ENCODE measurements around the gene CDHR3.

The CDHR3 gene

GRCh38 chr7:106057204-106057961, 94.3 kb downstream of the CDHR3 start:
- no peak for DNase-seq
- intact Hi-C loops (cut with DNase I): loop anchor here (2.0 to 5.0 kb wide), 2 partner anchors 55 to 95 kb away; partner anchors contain the start of gene SYPL1

DNA sequence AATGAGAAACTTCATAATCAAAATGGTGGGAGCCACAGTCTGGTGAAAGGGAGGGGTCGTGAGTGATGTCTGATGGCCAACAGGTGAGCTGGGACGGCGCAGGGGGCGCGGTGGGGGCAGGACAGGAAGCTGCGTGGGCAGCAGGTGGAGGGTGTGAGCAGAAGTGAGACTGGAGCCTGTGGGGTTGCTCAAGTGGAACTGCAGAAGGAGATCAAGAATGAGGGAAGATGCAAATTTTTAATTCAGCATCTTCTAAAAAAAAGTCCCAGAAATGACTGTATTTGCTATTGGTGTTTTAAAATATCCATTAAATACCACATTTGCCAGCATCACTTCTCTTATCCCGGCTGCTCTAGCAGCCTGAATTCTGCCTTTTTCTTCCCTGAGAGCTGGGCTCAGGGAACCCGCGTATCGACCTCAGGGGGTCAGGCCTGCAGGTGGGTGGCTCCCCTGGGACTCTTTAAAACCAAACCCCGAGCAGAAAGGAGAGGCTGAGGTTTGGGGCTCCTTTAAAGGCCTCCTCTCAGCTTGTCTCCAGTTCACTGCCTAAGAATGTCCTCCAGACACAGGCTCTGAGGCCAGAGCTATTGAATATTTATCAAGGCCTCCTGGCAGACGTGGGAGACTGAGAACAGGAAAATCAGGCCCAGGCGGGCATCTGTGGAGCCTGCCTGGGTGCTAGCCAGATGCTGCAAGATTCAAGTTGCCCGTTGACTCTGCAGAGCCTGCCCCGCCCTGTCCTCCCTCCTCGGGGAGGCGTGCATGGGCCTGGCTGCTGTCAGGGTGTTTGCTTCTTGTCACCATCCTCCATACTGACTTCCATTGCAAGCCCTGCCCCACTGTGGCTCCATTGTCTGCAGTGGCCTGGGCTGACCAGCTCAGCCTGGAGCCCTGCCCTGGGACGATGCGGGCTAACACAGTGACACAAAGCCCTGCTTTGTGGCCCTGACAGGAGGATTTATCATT, 95.2 kb downstream of the CDHR3 start:
- DNase-seq: peak; percentile 76 to 96 (median 92)
- intact Hi-C loops (cut with DNase I): loop anchor here (2.0 to 5.0 kb wide), 2 partner anchors 54 to 95 kb away; partner anchors contain the start of gene SYPL1

- no peak for DNase-seq
- intact Hi-C loops (cut with DNase I): loop anchor here (5.0 kb wide), 1 partner anchor 53 kb away; the partner anchor contains the start of gene SYPL1
Observed at GRCh38 chr7:106058928-106059324, 95.9 kb downstream of the CDHR3 start.

- DNase-seq: no peak
- intact Hi-C loops (cut with DNase I): loop anchor here (5.0 kb wide), 1 partner anchor 53 kb away; the partner anchor contains the start of gene SYPL1
Observed at GRCh38 chr7:106059556-106059955, 96.5 kb downstream of the CDHR3 start.

- no peak for DNase-seq
- intact Hi-C loops (cut with DNase I): no loop called here
Observed at GRCh38 chr7:106060394-106060920, 97.4 kb downstream of the CDHR3 start.

- intact Hi-C loops (cut with DNase I): no loop called here
- DNase-seq: no peak
Observed at GRCh38 chr7:106061301-106061979, 98.4 kb downstream of the CDHR3 start.

GRCh38 chr7:106062006-106062405, 98.9 kb downstream of the CDHR3 start:
- DNase-seq: no peak
- intact Hi-C loops (cut with DNase I): no loop called here

GRCh38 chr7:106062521-106062931, 99.5 kb downstream of the CDHR3 start:
- DNase-seq: no peak
- intact Hi-C loops (cut with DNase I): no loop called here

GRCh38 chr7:106063024-106063423, 100.0 kb downstream of the CDHR3 start:
- intact Hi-C loops (cut with DNase I): no loop called here
- no peak for DNase-seq

- intact Hi-C loops (cut with DNase I): no loop called here
- peak in 1 of 42 donors; percentile 26 for DNase-seq
Observed at GRCh38 chr7:106063692-106064091, 100.6 kb downstream of the CDHR3 start.

GRCh38 chr7:106064316-106064715, 101.3 kb downstream of the CDHR3 start:
- peak in 1 of 42 donors; percentile 43 for DNase-seq
- intact Hi-C loops (cut with DNase I): no loop called here

DNA sequence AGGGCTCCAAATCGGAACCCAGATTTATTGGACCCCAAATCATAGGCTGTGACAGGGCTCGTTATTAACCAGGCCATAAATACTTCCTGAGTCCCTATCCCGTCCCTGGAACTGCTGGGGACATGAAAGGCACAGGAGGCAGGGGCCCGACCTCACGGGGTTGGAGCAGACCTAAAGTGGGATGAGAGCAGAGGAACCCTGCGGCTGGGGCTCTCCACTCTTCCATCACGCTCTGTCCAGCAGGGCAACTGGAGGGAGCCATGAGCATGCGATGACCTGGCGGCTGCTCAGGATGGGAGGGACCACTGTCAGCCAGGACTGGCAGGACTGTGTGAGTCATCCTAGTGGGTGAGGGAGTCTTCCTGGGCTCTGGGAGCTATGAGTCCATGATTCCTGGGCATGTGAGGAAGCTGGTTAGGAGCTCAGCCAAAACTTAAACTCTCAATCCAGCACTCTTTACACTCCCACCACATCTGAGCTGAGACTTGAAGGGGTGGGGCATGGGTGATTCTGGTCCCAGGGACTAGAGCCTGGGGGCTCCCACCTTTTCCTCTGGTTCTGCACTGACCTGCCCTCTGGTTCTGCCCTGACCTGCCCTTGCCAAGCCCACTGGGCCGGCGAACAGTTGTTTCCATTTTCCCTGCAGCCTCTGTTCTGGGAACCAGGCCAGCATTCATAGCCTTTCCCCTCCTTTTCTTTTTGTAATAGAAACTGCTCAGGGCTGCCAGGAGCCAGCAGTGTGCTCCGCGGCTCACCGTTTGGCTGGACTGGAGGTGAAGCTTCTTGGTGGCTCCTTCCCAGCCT, 101.9 kb downstream of the CDHR3 start:
- peak; percentile 22 to 89 (median 74) for DNase-seq
- intact Hi-C loops (cut with DNase I): no loop called here

- peak in 2 of 42 donors; percentile 32 to 41 for DNase-seq
- intact Hi-C loops (cut with DNase I): no loop called here
Observed at GRCh38 chr7:106065575-106066500, 102.8 kb downstream of the CDHR3 start.

- intact Hi-C loops (cut with DNase I): no loop called here
- no peak for DNase-seq
Observed at GRCh38 chr7:106067678-106068077, 104.6 kb downstream of the CDHR3 start.

DNA sequence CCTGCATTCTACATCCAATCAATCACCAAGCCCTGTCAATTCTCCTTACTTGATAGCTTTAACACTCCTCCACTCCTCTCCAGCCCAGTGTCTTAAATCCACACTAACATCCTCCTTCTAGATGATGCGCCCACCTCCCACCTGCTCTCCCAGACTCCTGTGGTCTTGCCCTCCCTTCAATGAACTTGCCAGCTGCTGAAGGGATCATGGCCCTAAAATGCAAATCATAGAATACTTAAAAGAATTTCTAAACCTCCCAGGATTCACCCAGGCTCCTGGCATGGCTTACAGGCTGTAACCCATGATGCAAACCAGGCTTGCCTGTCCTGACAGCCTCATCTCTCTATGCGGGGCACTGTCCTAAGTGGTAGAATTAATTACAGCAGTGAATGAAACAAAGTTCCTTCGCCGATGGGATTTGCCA, 105.5 kb downstream of the CDHR3 start:
- intact Hi-C loops (cut with DNase I): no loop called here

DNA sequence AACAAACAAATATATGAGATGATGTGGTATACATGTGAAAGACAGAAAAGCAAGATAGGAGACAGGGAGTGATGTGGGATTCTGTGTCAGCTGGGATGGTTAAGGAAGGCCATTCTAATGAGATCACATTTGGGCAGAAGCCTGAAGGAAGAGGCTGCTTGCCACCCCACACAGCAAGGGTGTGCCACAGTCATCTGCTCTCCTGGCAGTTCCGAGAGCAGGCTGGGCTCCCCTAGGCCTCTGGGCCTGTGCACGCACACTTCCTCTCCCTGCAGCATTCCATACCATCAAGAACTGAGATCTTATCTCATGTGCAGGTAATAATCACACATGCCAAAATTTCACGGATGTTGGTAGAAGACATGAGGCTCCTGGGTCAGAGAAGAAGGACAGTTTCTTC, 105.9 kb downstream of the CDHR3 start:
- intact Hi-C loops (cut with DNase I): no loop called here
- no peak for DNase-seq

More for the DNA sequence above, 105.5 kb downstream of the CDHR3 start:
- DNase-seq: no peak
